H9 (cell line): ENCODE results near the gene SIX2. TPM values are rescaled to one million over a fixed set of nuclear protein-coding genes. Genes with fewer than 3 reads are reported as not detected.

Experiments used
- DNase-seq: peaks from one replicate; pipeline ENCODE4 v3.0.0-alpha.2; 2017
- H2AFZ ChIP-seq: one replicate; pipeline ENCODE4 v1.6.1; 2013; ENCODE audit warnings: mild to moderate bottlenecking, low read length, control low read depth, moderate library complexity
- H2AK5ac ChIP-seq: 2 replicates; pipeline ENCODE4 v1.6.1; 2013; ENCODE audit warnings: low read length, control low read depth, mixed read lengths; ENCODE audit not compliant: insufficient read length
- H2BK120ac ChIP-seq: one replicate; pipeline ENCODE4 v1.6.1; 2013; ENCODE audit warnings: low read depth, mild to moderate bottlenecking, low read length, control low read depth, inconsistent platforms; ENCODE audit not compliant: poor library complexity, severe bottlenecking
- H2BK12ac ChIP-seq: 2 replicates; pipeline ENCODE4 v1.6.1; 2013; ENCODE audit warnings: low read length, control low read depth, mixed read lengths, low read depth; ENCODE audit not compliant: insufficient read length
- H2BK15ac ChIP-seq: 2 replicates; pipeline ENCODE4 v1.6.1; 2013; ENCODE audit warnings: low read depth, low read length, control low read depth
- H2BK20ac ChIP-seq: one replicate; pipeline ENCODE4 v1.6.1; 2013; ENCODE audit warnings: low read depth, mild to moderate bottlenecking, low read length, control low read depth, inconsistent platforms; ENCODE audit not compliant: poor library complexity, severe bottlenecking
- H2BK5ac ChIP-seq: 2 replicates; pipeline ENCODE4 v1.6.1; 2013; ENCODE audit warnings: low read length, control low read depth, mixed read lengths; ENCODE audit not compliant: insufficient read length
- H3K14ac ChIP-seq: 2 replicates; pipeline ENCODE4 v1.6.1; 2013; ENCODE audit warnings: low read length, control low read depth; ENCODE audit not compliant: insufficient read depth
- H3K18ac ChIP-seq: 2 replicates; pipeline ENCODE4 v1.6.1; 2013; ENCODE audit warnings: low read depth, mild to moderate bottlenecking, mixed read lengths, low read length, control low read depth; ENCODE audit not compliant: insufficient read length
- H3K23ac ChIP-seq: 2 replicates; pipeline ENCODE4 v1.6.1; 2013; ENCODE audit warnings: low read length, control low read depth, mixed read lengths, low read depth; ENCODE audit not compliant: insufficient read length
- H3K23me2 ChIP-seq: 2 replicates; pipeline ENCODE4 v1.6.1; 2013; ENCODE audit warnings: low read depth, mild to moderate bottlenecking, mixed read lengths, low read length, control low read depth; ENCODE audit not compliant: insufficient read length, poor library complexity, severe bottlenecking
- H3K27ac ChIP-seq: 2 replicates; pipeline ENCODE4 v1.5.1; 2013; ENCODE audit warnings: low read length, control low read depth, mixed read lengths, low read depth; ENCODE audit not compliant: insufficient read length
- H3K27me3 ChIP-seq: 2 replicates; pipeline ENCODE4 v1.6.1; 2013; ENCODE audit warnings: low read length, control low read depth, inconsistent platforms; ENCODE audit not compliant: insufficient read depth
- H3K4ac ChIP-seq: 2 replicates; pipeline ENCODE4 v1.6.1; 2013; ENCODE audit warnings: low read depth, mild to moderate bottlenecking, control low read depth, inconsistent platforms, low read length, moderate library complexity
- H3K4me1 ChIP-seq: 2 replicates; pipeline ENCODE4 v1.6.1; 2013; ENCODE audit warnings: low read length, control low read depth, inconsistent platforms; ENCODE audit not compliant: insufficient read depth
- H3K4me2 ChIP-seq: 2 replicates; pipeline ENCODE4 v1.6.1; 2013; ENCODE audit warnings: low read length, control low read depth, mixed read lengths; ENCODE audit not compliant: insufficient read length, insufficient read depth
- H3K56ac ChIP-seq: 2 replicates; pipeline ENCODE4 v1.6.1; 2013; ENCODE audit warnings: low read depth, mild to moderate bottlenecking, mixed read lengths, low read length, control low read depth; ENCODE audit not compliant: insufficient read length
- H3K79me1 ChIP-seq: 2 replicates; pipeline ENCODE4 v1.6.1; 2013; ENCODE audit warnings: low read depth, mild to moderate bottlenecking, moderate library complexity, low read length, control low read depth, inconsistent platforms; ENCODE audit not compliant: insufficient read depth, poor library complexity, severe bottlenecking
- H3K79me2 ChIP-seq: 2 replicates; pipeline ENCODE4 v1.6.1; 2013; ENCODE audit warnings: low read length, control low read depth, inconsistent platforms; ENCODE audit not compliant: insufficient read depth
- H3K9ac ChIP-seq: 2 replicates; pipeline ENCODE4 v1.6.1; 2013; ENCODE audit warnings: low read length, control low read depth, mixed read lengths; ENCODE audit not compliant: insufficient read length; ENCODE audit errors: extremely low read depth
- H3K9me3 ChIP-seq: one replicate; pipeline ENCODE4 v1.6.1; 2013; ENCODE audit warnings: low read depth, low read length, inconsistent platforms; ENCODE audit not compliant: control insufficient read depth
- H3T11ph ChIP-seq: one replicate; pipeline ENCODE4 v1.6.1; 2013; ENCODE audit warnings: mild to moderate bottlenecking, low read length, control low read depth, inconsistent platforms
- H4K20me1 ChIP-seq: one replicate; pipeline ENCODE4 v1.6.1; 2013; ENCODE audit not compliant: control insufficient read depth, insufficient read length, insufficient read depth
- H4K5ac ChIP-seq: 2 replicates; pipeline ENCODE4 v1.6.1; 2013; ENCODE audit warnings: low read depth, mild to moderate bottlenecking, mixed read lengths, low read length, control low read depth; ENCODE audit not compliant: insufficient read length
- H4K8ac ChIP-seq: replicated peaks from 2 replicates; pipeline ENCODE4 v1.6.1; 2013; ENCODE audit warnings: low read length, control low read depth, mixed read lengths, low read depth; ENCODE audit not compliant: insufficient read length
- H4K91ac ChIP-seq: 2 replicates; pipeline ENCODE4 v1.6.1; 2013; ENCODE audit warnings: low read depth, mild to moderate bottlenecking, moderate library complexity, mixed read lengths, low read length, control low read depth; ENCODE audit not compliant: insufficient read length
- H3K27ac Mint-ChIP-seq, 3 experiments: 2 replicates in 2 of 3; 3 replicates in 1 of 3; pipeline ENCODE4 v1.8.0; 2020 to 2021; ENCODE audit warnings: mixed read lengths in 3 of 3, mild to moderate bottlenecking in 1 of 3, moderate library complexity in 1 of 3
- H3K27me3 Mint-ChIP-seq: 2 replicates; pipeline ENCODE4 v1.8.0; 2021; ENCODE audit warnings: low read depth, mild to moderate bottlenecking, moderate library complexity, mixed read lengths
- H3K36me3 Mint-ChIP-seq, 3 experiments: 2 replicates in 2 of 3; 3 replicates in 1 of 3; pipeline ENCODE4 v1.8.0; 2020 to 2021; ENCODE audit warnings: low read depth in 3 of 3, mixed read lengths in 3 of 3; ENCODE audit not compliant: insufficient read depth in 1 of 3
- H3K4me1 Mint-ChIP-seq, 2 experiments: 2 replicates each; pipeline ENCODE4 v1.8.0; 2020; ENCODE audit warnings: mixed read lengths in 2 of 2
- H3K4me3 Mint-ChIP-seq, 2 experiments: 2 replicates in 1 of 2; 3 replicates in 1 of 2; pipeline ENCODE4 v1.8.0; 2020 to 2021; ENCODE audit warnings: mild to moderate bottlenecking in 2 of 2, mixed read lengths in 2 of 2, moderate library complexity in 1 of 2
- H3K9me3 Mint-ChIP-seq, 2 experiments: 2 replicates in 1 of 2; 3 replicates in 1 of 2; pipeline ENCODE4 v1.8.0; 2020; ENCODE audit warnings: mild to moderate bottlenecking in 2 of 2, mixed read lengths in 2 of 2, moderate library complexity in 1 of 2
- CTCF ChIP-seq: fragments of 200-600 bp; sonication (generic); conservative IDR thresholded peaks from 3 replicates; pipeline ENCODE4 v1.8.0; 2021; ENCODE audit warnings: antibody characterized with exemption, mild to moderate bottlenecking
- WGBS: extraction: QIAGEN DNeasy Blood & Tissue Kit; methylation state at CpG from one replicate; pipeline ENCODE4 v1.1.7; 2013; ENCODE audit warnings: missing lambda C conversion rate, low lambda C conversion rate, mixed read lengths; ENCODE audit not compliant: insufficient read length; ENCODE audit errors: extremely low coverage; 5-methylcytosine and 5-hydroxymethylcytosine counted together
- total RNA-seq: library from RNA; stranded (reverse); gene quantifications from 2 replicates; pipeline ENCODE4 v1.2.1, GENCODE V29; 2021

The SIX2 gene
- total RNA-seq, 1 experiment from 2014 or later = not detected

- no peak overlapping the region for H3K27ac Mint-ChIP-seq
- no peak for DNase-seq
Measured at GRCh38 chr2:44997963-44998362, 11.3 kb downstream of the SIX2 start.

More at GRCh38 chr2:44997963-44998362, 11.3 kb downstream of the SIX2 start:
- Histone ChIP-seq H4K20me1 (no peaks in the 10 kb centered on the region), H3K4ac (no peak overlapping the region), H3K14ac (no peak overlapping the region), H3K27me3 (peaks cover 48% of the 10 kb centered on the region), H3K79me2 (no peaks in the 10 kb centered on the region), H3K23ac (no peak overlapping the region), H3K27ac (no peak overlapping the region), H4K8ac (no peak overlapping the region), H3K56ac (no peak overlapping the region), H3K79me1 (no peaks in the 10 kb centered on the region), H3K23me2 (no peaks in the 10 kb centered on the region), H2AFZ (no peak overlapping the region), H2BK20ac (no peak overlapping the region), H2AK5ac (no peak overlapping the region), H3K9me3 (no peaks in the 10 kb centered on the region), H3K9ac (no peak overlapping the region), H2BK15ac (no peak overlapping the region), H2BK12ac (no peak overlapping the region), H2BK5ac (no peak overlapping the region), H3K4me2 (no peak overlapping the region), H4K5ac (no peak overlapping the region), H3K18ac (no peak overlapping the region), H2BK120ac (no peak overlapping the region), H3T11ph (no peak overlapping the region), H3K4me1 (no peaks in the 10 kb centered on the region), H4K91ac (no peak overlapping the region)
- Mint-ChIP-seq H3K36me3 (peaks cover 0 to under 1% (median 0%) of the 10 kb centered on the region in 3 experiments; a peak in 1 of 7 replicates), H3K4me1 (peaks cover 5 to 17% of the 10 kb centered on the region in 2 experiments), H3K4me3 (no peak overlapping the region), H3K9me3 (peaks cover 2 to 11% of the 10 kb centered on the region in 2 experiments; a peak in 4 of 5 replicates), H3K27me3 (peaks cover 100% of the 10 kb centered on the region)
- TF ChIP-seq CTCF = no peak
- WGBS = no CpG with 5 or more reads among the region's 1 CpG
